GM18520 (cell line): ENCODE measurements around the gene SREBF1.

Experiments
- ATAC-seq: cut with Tn5 transposase; IDR thresholded peaks from one replicate; pipeline ENCODE4 v1.9.1; 2021; ENCODE audit not compliant: unreplicated experiment

The SREBF1 gene

DNA sequence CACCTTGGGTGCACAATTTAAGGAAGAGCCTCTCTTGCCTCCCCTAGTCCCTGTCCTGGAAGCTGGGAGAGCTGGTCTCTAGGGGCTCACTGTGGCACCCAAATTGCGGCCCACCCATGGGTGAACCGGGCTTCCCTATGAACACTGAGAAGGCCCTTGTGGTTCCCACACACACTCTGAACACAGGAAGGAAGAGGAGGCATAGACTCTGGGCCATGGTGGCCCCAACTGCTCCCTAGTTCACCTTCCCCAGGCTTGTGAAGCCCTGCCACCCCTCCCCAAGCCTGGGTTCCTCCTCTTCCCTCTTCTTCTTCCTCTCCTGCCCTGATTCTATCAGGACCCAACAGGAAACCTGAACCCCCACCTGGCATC lies 10.5 kb downstream of the SREBF1 start:
- no peak for ATAC-seq

DNA sequence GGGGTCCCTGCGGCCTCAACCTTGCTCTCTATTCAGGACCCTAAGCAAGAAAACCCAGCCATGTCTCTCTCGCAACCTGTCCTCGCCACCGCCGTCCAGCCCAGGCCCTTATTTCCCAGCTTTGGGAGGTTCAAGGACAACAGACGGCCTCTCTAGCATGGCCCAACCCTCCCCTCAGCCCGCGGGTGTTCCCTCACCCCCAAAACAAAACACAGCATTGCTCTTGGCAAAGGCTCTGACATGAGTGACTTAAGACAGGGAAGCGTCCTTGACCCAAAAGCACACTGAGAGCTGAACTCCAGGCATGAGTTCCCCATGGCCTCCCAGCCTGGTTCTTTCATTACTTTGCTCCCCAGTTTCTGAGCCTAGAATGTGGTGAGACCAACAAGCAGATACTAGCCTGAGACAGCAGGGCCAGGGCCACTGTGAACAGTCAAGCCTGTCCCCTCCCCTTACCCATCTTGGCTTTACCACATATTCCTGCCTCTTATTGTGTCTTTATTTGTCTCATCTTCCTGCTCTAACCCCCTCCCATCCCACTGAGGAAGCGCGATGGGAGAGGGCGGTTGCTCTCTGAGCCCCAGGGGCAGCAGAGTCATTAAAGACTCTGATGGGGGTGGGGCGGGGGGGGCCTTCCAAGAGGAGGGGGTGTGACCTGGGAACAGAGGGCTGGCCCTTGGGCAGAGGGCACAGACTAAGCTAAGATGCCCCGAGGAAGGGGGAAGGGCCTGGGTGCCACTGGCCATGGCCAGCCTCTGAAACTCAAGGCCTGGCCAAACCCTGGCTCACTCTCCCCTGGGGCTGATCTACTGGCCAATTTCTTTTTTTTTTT lies 11.8 kb downstream of the SREBF1 start:
- ATAC-seq, result no peak

DNA sequence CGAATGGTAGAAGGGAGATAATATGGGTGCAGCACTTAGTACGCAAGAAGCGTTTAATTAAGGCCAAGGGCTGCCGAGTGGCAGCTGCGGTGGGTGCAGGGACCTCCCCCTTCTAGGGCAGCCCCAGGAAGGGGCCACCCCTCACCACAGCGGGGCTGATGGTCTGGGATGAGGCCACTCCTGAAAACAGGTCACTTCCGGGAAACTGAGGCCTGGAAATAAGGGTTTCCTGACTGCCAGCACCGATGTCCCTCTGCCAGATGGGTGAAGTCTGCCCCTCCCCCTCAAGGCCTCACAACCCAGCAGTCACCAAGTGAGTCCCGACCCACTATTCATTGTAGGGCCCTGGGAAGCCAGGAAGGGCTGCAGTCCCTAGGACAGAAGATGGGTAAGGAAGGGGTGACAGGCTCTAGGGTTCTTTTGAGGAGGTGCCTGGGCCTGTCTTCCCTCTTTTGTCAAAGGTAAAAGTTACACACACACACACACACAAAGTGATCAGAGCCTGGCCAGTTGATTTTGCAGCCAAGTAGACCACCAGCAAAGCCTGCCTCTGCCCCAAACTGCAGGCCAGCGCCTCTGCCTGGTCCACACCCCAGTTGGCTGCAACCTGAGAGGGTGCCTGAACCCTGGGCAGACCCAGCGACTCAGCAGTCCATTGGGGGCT lies 12.5 kb downstream of the SREBF1 start:
- peak; percentile 4 for ATAC-seq

DNA sequence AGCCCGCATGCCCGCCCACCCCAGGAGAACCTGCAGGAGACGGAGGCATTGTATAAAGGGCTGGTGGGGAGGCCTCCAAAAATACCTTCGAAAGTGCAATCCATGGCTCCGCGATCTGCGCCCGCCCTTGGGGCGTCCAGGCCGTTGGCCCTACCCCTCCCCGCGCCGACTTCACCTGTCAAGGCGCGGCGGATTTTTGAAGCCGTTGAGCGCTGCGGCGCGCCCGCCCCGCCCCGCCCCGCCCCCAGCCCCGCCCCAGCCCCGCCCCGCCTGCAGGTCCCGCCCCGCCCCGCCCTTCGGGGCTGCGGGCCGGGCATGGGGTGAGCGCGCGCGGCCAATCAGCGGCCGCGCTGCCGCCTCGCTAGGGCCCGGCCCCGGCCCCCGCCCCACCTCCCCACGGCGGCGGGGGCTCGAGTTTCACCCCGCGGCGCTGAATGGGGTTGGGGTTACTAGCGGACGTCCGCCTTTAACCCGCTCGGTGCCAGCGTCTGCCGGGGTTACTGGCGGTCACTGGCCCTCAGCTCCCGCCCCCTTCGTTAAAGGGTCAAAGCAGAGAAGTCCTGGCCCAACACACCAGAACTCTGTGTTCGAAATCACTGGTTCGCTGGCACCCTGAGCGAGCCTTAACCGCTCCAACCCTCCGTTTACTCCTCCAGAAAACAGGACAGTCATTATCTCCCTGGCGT lies 13.2 kb downstream of the SREBF1 start:
- peak; percentile 44 for ATAC-seq

DNA sequence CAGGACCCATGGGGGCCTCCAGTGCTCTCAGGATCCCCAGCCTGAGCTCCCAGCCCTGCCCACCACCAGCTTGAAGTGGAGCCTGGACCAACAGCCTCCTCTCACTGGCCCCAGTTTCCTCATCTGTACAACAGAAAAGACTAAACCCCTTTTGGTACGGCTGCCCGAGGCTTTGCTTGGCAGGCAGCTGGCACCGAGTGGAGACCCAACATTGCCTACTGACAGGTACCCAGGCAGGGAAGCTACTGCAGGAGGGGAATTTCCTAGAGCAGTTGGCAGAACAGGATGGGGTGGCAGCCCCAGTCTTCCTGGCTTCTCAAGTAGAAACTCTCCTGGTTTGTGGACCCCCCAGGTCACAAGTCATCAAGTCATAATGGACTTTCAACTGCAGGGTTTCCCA lies 14.2 kb downstream of the SREBF1 start:
- no peak for ATAC-seq

DNA sequence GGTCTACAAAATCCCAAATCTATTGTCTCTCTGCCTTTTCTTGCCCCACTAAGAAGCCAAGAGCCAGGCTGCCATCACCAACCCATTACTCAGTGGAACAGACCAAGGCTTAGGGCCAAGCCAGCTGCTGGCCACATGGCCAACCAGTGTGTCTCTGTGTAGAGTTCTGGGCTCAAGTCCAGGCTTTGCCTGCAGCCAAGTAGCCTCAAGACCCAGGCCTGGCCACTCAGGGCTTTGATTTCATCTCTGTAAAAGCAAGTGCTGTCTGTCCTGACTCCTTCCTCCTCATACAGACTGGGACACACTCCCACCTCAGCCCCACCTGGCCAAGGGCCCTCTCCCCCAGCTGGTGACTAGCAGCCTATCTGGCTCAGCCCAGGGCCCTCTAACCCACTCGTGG lies 14.6 kb downstream of the SREBF1 start:
- ATAC-seq, result no peak

DNA sequence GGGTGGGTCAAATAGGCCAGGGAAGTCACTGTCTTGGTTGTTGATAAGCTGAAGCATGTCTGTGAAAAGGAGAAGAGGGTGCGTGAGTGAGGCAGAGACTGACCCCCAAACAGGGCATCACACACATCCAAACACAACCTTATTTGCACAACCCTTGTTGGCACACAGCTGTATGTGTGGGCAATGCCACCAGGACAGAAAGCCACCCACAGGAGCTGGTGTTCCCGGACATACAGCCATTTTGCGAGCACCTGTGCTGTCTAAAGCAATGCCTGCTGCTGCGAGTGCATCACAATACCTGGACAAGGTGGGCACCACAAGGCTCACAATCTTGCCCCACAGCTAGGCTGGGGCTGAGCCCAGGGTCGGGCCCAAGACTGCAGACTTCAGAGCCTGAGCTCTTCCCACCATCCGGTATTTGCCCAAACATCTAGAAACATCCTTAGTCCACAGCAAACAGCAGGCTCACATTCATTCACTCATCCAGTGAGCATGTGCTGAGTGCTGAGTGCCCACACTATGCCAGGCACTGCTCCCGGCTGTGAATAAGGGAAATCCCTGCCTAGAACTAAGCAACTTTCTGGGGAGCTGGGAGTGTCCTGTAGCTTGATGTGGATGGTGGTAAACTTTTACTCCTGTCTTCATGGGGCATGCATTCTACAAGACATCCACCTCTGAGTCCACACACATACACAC lies 16.2 kb downstream of the SREBF1 start:
- no peak for ATAC-seq

DNA sequence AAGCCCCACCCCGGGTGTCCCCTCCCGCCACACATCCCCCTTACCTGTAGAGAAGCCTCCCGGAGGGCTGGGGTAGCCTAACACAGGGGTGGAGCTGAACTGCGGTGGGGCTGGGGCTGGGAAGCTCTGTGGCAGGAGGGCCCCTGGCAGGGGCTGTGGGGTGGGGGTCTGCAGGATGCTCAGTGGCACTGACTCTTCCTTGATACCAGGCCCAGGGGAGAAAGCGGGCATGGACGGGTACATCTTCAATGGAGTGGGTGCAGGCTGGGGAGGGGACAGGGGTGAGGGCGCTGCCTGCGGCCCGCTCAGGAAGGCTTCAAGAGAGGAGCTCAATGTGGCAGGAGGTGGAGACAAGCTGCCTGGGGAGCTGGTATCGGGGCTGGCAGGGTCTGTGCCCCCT lies 16.7 kb downstream of the SREBF1 start:
- no peak for ATAC-seq

DNA sequence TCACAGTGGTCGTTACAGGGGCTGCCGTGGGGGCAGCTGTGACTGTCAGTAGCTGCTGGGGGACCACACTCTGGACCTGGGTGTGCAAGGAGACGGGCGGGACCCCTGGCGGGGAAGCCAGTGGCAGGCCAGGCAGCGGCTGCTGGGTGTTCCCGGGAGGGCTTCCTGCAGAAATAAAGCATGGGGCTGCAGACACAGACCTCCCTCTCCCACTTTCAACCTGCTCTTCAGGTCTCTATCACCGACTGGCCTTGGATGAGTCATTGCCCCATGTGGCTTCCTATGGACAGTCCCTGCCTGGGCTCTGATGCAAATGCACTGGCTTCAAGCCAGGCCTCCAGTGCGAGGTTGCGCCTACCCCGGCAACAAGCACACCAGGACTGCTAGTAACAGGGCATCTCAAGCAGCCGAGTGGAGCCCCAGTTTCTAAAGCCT lies 17.2 kb downstream of the SREBF1 start:
- peak; percentile 60 for ATAC-seq

DNA sequence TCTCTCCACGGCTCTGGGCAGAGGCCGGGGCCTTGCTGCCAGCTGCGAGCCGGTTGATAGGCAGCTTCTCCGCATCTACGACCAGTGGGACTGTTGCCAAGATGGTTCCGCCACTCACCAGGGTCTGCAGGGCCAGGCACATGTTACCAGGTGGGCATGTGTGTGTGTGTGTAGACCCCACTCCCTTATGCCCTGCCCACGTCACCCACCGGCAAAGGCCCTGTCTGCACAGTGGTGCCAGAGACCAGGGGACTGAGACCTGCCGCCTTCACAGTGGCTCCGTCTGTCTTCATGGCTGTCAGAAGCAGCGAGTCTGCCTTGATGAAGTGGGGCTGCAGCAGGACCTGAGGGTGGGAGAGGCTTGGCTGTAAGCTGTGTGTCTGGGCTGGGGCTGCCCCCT lies 17.7 kb downstream of the SREBF1 start:
- no peak for ATAC-seq

DNA sequence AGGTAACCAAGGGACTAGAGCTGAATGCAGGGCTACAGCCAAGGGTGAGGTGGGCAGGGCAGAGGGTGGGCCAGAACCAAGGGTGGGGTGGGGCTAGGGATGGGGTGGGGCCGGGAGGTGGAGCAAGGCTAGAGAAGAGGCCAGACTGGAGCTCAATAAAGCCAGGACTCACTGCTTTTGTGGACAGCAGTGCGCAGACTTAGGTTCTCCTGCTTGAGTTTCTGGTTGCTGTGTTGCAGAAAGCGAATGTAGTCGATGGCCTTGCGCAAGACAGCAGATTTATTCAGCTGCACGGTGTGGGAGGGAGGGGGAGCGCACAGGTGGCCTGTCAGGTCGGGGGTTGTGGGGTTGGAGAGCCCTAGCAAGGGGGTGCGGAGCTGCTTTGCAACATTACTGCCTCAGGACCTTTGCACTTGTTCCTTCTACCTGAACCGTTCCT lies 18.7 kb downstream of the SREBF1 start:
- ATAC-seq, result no peak

DNA sequence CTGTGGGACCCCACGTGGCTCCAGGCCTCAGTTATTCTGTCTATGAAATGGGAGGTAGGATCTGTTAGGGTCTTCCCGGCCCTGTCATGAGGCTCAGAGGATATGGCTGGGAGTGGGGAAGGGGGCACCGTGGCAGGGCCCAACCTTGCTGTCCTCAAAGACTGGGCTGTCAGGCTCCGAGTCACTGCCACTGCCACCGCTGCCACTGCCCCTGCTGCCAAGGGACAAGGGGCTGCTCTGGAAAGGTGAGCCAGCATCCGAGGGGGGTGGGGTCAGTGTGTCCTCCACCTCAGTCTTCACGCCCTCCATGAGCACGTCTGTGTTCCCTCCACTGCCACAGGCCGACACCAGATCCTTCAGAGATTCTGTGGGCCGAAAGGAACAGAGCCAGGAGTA lies 19.2 kb downstream of the SREBF1 start:
- no peak for ATAC-seq

DNA sequence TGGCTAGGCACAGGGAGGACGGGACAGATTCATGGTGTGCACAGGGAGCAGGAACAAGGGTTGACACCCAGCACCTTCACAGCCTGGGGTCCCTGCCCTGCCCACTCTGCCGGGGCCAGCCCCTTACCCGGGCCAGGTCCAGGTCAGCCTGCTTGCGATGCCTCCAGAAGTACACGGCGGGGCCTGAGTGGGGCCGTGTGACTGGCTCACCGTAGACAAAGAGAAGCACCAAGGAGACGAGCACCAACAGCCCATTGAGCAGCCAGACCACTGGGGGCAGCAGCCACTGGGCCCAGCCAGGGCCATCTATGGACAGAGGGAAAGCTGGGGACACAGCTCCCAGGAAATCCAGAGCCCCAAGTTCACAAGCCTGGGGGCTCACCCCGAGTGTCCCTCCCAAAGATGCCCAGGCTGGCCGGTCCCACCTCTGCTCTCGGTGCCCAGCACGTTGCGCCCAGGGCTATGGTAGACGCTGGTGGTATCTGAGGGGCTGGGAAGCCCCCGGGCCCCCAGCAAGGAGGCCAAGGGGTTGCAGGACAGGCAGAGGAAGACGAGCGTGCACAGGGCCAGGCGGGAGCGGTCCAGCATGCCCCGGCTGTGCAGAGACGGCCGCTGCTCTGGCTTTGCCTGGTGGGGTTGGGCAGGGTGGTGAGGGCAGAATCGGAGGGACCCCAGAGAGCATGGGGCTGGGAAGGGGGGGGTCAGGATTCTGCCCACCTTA lies 19.8 kb downstream of the SREBF1 start:
- ATAC-seq, result no peak

DNA sequence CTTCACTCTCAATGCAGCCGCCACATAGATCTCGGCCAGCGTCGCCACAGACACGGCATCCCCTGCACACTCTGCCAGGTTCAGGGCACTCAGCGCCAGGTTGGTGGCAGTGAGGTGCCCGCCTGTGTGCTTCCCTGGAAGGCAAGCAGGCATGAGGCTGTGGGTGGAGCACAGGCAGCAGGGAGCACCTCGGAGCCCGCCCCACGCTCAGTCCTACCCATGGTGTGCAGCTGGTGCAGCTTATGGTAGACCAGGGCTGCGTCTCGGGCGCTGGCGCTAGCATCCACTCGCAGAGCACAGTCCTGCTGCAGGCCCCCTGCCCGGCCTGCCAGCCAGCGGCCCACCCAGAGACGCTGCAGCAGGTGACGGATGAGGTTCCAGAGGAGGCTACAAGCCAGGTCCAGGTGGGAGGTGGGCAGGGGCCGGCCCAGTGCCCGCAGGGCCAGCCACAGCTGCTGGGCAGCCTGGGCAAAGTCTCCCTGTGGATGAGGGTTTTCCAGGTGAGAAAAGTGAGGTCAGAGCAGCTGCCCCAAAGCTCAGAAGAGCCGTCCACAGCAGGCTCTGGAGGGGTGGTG lies 20.5 kb downstream of the SREBF1 start:
- no peak for ATAC-seq

DNA sequence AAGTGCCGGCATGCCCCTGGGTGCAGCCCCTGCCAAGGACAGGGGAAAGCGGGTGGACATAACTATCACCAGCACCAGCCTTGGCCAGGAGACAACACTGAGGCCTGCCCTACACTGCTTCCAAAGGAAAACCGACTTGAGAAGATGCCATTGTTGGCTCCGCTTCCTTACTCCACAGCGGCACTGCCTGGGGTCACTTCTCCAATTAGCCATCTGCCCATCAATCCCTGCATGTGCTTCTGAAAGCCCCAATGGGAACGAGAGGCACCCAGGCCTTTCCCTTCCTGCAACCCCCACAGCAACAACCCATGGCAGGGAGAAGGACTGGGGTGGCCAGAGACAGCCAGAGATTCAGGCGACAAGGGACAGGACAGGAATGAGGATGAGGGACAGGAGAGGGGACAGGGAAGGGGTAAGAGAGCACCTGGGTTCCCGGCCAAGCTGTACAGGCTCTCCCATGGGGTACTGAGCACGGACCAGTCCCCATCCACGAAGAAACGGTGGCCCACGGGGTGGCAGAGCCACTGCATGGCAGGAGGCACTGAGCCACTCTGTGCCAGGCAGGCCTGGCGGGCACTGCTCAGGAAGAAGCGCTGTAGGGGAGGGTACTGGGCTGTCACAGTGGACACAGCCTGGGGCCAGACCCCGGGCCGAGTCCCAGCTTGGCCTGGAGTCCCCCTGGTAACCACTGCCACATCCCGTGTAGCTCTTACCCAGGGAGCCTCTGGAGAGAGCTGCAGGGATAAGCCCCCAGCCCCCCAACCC lies 21.2 kb downstream of the SREBF1 start:
- ATAC-seq, result no peak

DNA sequence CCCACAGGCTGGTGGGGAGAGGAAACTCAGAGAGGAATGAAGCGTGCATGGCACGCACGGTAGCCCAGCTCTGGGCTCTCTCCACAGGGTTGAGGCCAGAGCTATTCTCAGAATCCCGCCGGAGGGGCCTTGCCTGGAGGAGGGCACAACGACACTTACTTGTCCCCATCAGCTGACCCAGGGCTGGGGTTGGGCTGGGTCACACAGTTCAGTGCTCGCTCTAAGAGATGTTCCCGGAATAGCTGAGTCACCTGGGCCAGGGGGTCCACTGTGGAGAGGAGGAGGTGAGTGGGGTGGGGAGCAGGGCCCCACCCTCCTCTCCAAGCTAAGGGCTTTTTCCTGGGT lies 21.8 kb downstream of the SREBF1 start:
- ATAC-seq, result no peak

DNA sequence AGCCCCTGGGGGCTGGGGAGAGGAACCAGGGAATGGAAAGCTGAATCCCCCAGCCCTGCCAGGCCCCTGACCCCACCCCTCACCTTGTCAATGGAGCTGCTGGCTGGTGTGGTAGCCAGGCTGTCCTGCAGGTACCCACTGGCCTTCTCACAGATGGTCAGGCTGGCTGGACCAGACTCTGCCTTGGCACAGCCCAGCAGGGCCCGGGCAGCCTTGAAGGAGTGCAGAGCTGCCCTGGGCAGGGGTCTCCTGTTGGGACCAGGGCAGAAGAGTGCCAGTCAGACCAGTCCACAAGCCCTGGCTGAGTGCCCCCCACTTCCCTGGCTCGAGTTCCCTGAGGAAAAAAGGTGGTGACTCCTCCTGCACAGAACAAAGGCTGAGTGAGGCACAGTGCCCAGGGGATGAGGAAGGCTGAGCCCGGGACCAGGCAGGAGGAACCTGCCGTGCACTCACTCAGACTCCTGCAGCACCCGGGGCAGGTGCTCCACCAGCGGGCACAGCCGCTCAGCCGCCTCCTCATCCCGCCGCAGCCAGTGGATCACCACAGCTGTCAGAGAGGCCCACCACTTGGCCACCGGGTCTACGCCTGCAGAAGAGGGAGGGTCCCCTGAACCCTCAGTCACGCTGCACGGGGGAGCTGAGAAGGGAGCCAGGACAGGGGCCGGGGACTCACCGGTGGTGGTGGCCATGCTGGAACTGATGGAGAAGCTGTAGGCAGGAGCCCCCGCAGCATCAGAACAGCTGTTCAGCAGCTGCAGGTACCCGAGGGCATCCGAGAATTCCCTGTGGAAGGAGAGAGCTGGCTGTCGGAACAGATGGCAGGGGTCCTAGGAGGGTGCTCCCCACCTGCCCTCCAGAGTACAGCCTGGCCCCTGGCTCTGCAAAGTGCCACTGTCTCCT lies 22.4 kb downstream of the SREBF1 start:
- ATAC-seq, result no peak

DNA sequence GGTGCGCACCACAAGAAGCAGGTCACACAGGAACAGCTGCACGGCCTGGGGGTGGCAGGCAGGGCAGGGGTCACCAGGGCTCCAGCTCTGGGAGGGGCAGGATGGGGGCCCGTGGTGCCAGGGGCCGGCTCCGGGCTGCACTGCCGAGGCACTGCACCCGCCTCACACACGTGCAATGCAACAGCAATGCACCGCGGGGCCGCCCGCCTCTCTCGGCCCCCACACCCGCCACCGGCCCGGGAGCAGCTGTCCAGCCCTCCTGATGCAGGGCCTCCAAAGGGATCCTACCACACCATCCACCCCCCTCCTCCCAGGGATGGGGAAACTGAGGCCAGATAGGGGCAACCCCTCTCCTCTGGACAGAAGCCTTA lies 23.1 kb downstream of the SREBF1 start:
- no peak for ATAC-seq
